SU-DHL-6 (cell line): ENCODE measurements around the gene OR8J1.

Experiments used
- H2AFZ ChIP-seq: fragments of 200-600 bp; sonication (generic); 2 replicates; pipeline ENCODE4 v1.6.1; 2014; ENCODE audit warnings: low read depth, mild to moderate bottlenecking, moderate library complexity, mixed read lengths, antibody characterized with exemption, low read length; ENCODE audit not compliant: severe bottlenecking
- H3F3A ChIP-seq: fragments of 200-600 bp; shearing (Covaris generic); 2 replicates; pipeline ENCODE4 v1.6.0; 2016; ENCODE audit warnings: antibody characterized with exemption, mild to moderate bottlenecking; ENCODE audit not compliant: insufficient read depth
- H3K27ac ChIP-seq: fragments of 200-600 bp; sonication (generic); 2 replicates; pipeline ENCODE4 v1.5.1; 2016; ENCODE audit warnings: low read depth, mild to moderate bottlenecking, low read length, moderate library complexity, mixed read lengths
- H3K27me3 ChIP-seq: fragments of 200-600 bp; sonication (generic), shearing (Covaris generic); 2 replicates; pipeline ENCODE4 v1.6.0; 2014; ENCODE audit warnings: mild to moderate bottlenecking, low read length
- H3K36me3 ChIP-seq: fragments of 200-600 bp; sonication (generic); 2 replicates; pipeline ENCODE4 v1.6.1; 2014; ENCODE audit warnings: mild to moderate bottlenecking, low read length, mixed read lengths
- H3K4me2 ChIP-seq: fragments of 300-600, 200-600 bp; shearing (Covaris generic), sonication (generic); 2 replicates; pipeline ENCODE4 v1.6.0; 2014; ENCODE audit warnings: low read length, low read depth, mild to moderate bottlenecking; ENCODE audit not compliant: poor library complexity, severe bottlenecking
- H3K4me3 ChIP-seq: fragments of 200-600 bp; sonication (generic); 2 replicates; pipeline ENCODE4 v1.5.1; 2014; ENCODE audit warnings: antibody characterized with exemption, low read length, mild to moderate bottlenecking, mixed read lengths; ENCODE audit not compliant: insufficient read depth, poor library complexity, severe bottlenecking
- H3K79me2 ChIP-seq: fragments of 200-600 bp; sonication (generic); 2 replicates; pipeline ENCODE4 v1.6.1; 2014; ENCODE audit warnings: mild to moderate bottlenecking, low read length, moderate library complexity; ENCODE audit not compliant: insufficient read depth
- H3K9ac ChIP-seq: fragments of 200-600 bp; sonication (generic); 2 replicates; pipeline ENCODE4 v1.7.0; 2014; ENCODE audit warnings: mild to moderate bottlenecking, low read length
- H3K9me2 ChIP-seq: fragments of 200-600 bp; sonication (generic); replicated peaks from 2 replicates; pipeline ENCODE4 v1.6.1; 2014; ENCODE audit warnings: low read length; ENCODE audit not compliant: insufficient read depth
- H3K9me3 ChIP-seq: fragments of 200-600 bp; sonication (generic); 2 replicates; pipeline ENCODE4 v1.6.1; 2014; ENCODE audit warnings: low read length, mixed read lengths; ENCODE audit not compliant: insufficient read depth
- H4K20me1 ChIP-seq: fragments of 200-600 bp; sonication (generic); 2 replicates; pipeline ENCODE4 v1.6.1; 2014; ENCODE audit warnings: low read depth, mild to moderate bottlenecking, antibody characterized with exemption, low read length, moderate library complexity, mixed read lengths
- CTCF ChIP-seq: fragments of 200-600 bp; sonication (generic); IDR thresholded peaks from one replicate; pipeline ENCODE4 v1.5.1; 2017; ENCODE audit warnings: antibody characterized with exemption, mild to moderate bottlenecking, low read length, moderate library complexity; ENCODE audit not compliant: insufficient read depth, poor library complexity, severe bottlenecking
- EZH2phosphoT487 ChIP-seq: fragments of 200-600 bp; sonication (generic), shearing (Covaris generic); conservative IDR thresholded peaks from 2 replicates; pipeline ENCODE4 v1.6.1; 2018; ENCODE audit warnings: mild to moderate bottlenecking, antibody characterized with exemption, low read length, moderate library complexity, mixed read lengths

Gene OR8J1

GRCh38 chr11:56410801-56411200, 56.7 kb downstream of the OR8J1 start:
- no peaks in the 10 kb centered on the region for H3F3A ChIP-seq
- H2AFZ ChIP-seq = no peak overlapping the region
- no peaks in the 10 kb centered on the region for H3K9me3 ChIP-seq
- H4K20me1 ChIP-seq = no peaks in the 10 kb centered on the region
- no peaks in the 10 kb centered on the region for H3K9me2 ChIP-seq
- no peak for TF ChIP-seq EZH2phosphoT487
- no peak for TF ChIP-seq CTCF
- no peak overlapping the region for H3K9ac ChIP-seq
- H3K27ac ChIP-seq = no peak overlapping the region
- H3K27me3 ChIP-seq = no peaks in the 10 kb centered on the region
- no peaks in the 10 kb centered on the region for H3K36me3 ChIP-seq
- H3K4me2 ChIP-seq = no peak overlapping the region
- H3K4me3 ChIP-seq = no peak overlapping the region
- H3K79me2 ChIP-seq = no peaks in the 10 kb centered on the region
